DOHH2 (cell line): Measurements from ENCODE around the gene ZNF296.
"Not testable (repeated sequence)": the region's sequence is repeated elsewhere in the genome, so short reads cannot be mapped to it uniquely, and the experiment has no call there.

ENCODE experiments used
- H3F3A ChIP-seq: fragments of 200-600 bp; sonication (generic), shearing (Covaris generic); 2 replicates; pipeline ENCODE4 v1.6.0; 2016; ENCODE audit warnings: antibody characterized with exemption, mild to moderate bottlenecking; ENCODE audit not compliant: control insufficient read depth, insufficient read depth
- H3K27ac ChIP-seq: fragments of 200-600 bp; sonication (generic); 2 replicates; pipeline ENCODE4 v1.5.1; 2014; ENCODE audit warnings: low read depth, mild to moderate bottlenecking, low read length, moderate library complexity
- H3K27me3 ChIP-seq: fragments of 200-600 bp; sonication (generic); 2 replicates; pipeline ENCODE4 v1.6.1; 2014; ENCODE audit warnings: mild to moderate bottlenecking, low read length, mixed read lengths; ENCODE audit not compliant: control insufficient read depth
- H3K36me3 ChIP-seq: fragments of 200-600 bp; sonication (generic); 2 replicates; pipeline ENCODE4 v1.6.1; 2014; ENCODE audit warnings: mild to moderate bottlenecking, low read length, moderate library complexity, mixed read lengths; ENCODE audit not compliant: control insufficient read depth
- H3K4me1 ChIP-seq: fragments of 200-600 bp; sonication (generic); 2 replicates; pipeline ENCODE4 v1.6.1; 2014; ENCODE audit warnings: mild to moderate bottlenecking, low read length, mixed read lengths; ENCODE audit not compliant: control insufficient read depth
- H3K4me2 ChIP-seq: fragments of 200-600 bp; sonication (generic); 2 replicates; pipeline ENCODE4 v1.6.0; 2014; ENCODE audit warnings: mild to moderate bottlenecking, low read length, moderate library complexity
- H3K4me3 ChIP-seq: fragments of 200-600 bp; sonication (generic); 2 replicates; pipeline ENCODE4 v1.5.1; 2014; ENCODE audit warnings: mild to moderate bottlenecking, low read length, mixed read lengths
- H3K79me2 ChIP-seq: fragments of 200-600 bp; sonication (generic); 2 replicates; pipeline ENCODE4 v1.6.1; 2014; ENCODE audit warnings: mild to moderate bottlenecking, low read length, mixed read lengths; ENCODE audit not compliant: control insufficient read depth
- H3K9me2 ChIP-seq: fragments of 200-600 bp; sonication (generic); replicated peaks from 2 replicates; pipeline ENCODE4 v1.6.1; 2014; ENCODE audit warnings: mild to moderate bottlenecking, low read length, mixed read lengths; ENCODE audit not compliant: control insufficient read depth
- H3K9me3 ChIP-seq: fragments of 200-600 bp; sonication (generic); 2 replicates; pipeline ENCODE4 v1.6.1; 2014; ENCODE audit warnings: antibody characterized with exemption, low read length, mixed read lengths; ENCODE audit not compliant: control insufficient read depth, insufficient read depth
- H4K20me1 ChIP-seq: fragments of 200-600 bp; sonication (generic); 2 replicates; pipeline ENCODE4 v1.6.0; 2014; ENCODE audit warnings: low read depth, mild to moderate bottlenecking, antibody characterized with exemption, low read length, moderate library complexity; ENCODE audit not compliant: control insufficient read depth, insufficient read depth
- EZH2phosphoT487 ChIP-seq: fragments of 200-600 bp; sonication (generic); IDR thresholded peaks from 2 replicates; pipeline ENCODE4 v1.6.1; 2017; ENCODE audit warnings: borderline replicate concordance, mild to moderate bottlenecking, antibody characterized with exemption, low read length, moderate library complexity, mixed read lengths
- TF ChIP-seq, protein P1 (sequence below): fragments of 200-600 bp; sonication (generic); IDR thresholded peaks from one replicate; pipeline ENCODE4 v1.5.1; 2014; ENCODE audit warnings: antibody characterized with exemption, mild to moderate bottlenecking, low read depth, low read length; ENCODE audit not compliant: poor library complexity, severe bottlenecking

The ZNF296 gene

DNA sequence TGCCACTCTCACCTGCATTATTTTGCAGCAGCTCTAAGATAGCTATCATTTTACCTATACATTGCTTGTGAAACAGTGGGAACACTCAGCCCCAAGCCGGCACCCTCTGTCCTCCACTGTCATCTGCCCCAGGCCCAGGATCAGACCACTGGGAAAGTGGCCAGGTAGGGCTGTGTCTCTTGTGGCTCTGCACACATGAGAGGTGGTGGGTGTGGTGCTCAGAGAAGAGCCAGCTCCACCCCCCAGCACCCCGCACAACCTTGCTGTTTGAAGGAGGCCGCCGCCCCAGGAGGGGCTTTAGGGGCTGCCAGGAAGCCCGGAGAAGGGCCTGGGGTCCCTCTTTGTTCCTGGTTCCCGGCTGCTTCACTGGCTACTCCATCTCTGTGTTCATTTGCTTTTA, 43.3 kb upstream of the ZNF296 start:
- no peak overlapping the region for H3K4me2 ChIP-seq
- H3K79me2 ChIP-seq, result peaks cover 97% of the 10 kb centered on the region
- no peak overlapping the region for H3K27ac ChIP-seq
- no peaks in the 10 kb centered on the region for H3F3A ChIP-seq
- H3K9me2 ChIP-seq, result no peaks in the 10 kb centered on the region
- H4K20me1 ChIP-seq, result peaks cover 17% of the 10 kb centered on the region; the same call in 1 of the 2 replicates
- no peak for TF ChIP-seq EZH2phosphoT487
- TF ChIP-seq, protein P1, sequence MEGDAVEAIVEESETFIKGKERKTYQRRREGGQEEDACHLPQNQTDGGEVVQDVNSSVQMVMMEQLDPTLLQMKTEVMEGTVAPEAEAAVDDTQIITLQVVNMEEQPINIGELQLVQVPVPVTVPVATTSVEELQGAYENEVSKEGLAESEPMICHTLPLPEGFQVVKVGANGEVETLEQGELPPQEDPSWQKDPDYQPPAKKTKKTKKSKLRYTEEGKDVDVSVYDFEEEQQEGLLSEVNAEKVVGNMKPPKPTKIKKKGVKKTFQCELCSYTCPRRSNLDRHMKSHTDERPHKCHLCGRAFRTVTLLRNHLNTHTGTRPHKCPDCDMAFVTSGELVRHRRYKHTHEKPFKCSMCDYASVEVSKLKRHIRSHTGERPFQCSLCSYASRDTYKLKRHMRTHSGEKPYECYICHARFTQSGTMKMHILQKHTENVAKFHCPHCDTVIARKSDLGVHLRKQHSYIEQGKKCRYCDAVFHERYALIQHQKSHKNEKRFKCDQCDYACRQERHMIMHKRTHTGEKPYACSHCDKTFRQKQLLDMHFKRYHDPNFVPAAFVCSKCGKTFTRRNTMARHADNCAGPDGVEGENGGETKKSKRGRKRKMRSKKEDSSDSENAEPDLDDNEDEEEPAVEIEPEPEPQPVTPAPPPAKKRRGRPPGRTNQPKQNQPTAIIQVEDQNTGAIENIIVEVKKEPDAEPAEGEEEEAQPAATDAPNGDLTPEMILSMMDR, result no peak
- no peaks in the 10 kb centered on the region for H3K9me3 ChIP-seq
- no peaks in the 10 kb centered on the region for H3K27me3 ChIP-seq
- H3K36me3 ChIP-seq, result no peaks in the 10 kb centered on the region
- H3K4me1 ChIP-seq, result peaks cover 50% of the 10 kb centered on the region
- no peak overlapping the region for H3K4me3 ChIP-seq

DNA sequence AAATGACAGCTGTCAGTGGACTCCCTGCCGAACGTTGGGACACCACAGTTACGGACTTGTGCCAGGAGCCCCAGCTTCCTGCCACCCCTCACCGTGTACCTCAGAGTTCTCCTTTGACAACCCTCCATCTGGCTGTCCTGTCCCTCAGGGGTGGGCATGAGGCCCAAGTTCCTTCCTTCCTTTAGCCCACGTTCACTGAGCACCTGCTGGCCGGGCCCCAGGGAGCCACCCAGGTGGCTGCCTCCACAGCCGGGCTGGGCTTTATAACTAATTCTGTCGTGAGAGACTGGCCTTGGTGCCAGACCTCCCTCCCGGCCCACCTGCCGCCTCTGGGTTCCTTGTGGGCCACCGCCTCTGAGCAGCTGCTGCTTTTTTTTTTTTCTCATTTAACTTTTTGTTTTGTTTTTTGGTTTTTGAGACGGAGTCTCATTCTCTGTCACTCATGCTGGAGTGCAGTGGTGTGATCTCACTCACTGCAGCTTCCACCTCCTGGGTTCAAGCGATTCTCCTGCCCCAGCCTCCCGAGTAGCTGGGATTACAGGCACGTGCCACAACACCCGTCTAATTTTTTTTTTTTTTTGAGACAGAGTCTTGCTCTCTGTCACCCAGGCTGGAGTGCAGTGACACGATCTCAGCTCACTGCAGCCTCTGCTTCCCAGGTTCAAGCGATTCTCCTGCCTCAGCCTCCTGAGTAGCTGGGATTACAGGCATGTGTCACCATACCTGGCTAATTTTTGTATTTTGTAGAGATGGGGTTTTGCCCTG, 42.5 kb upstream of the ZNF296 start:
- H4K20me1 ChIP-seq, result peaks cover 22% of the 10 kb centered on the region; the same call in 1 of the 2 replicates
- not testable (repeated sequence) for H3F3A ChIP-seq, H3K27me3 ChIP-seq, H3K9me2 ChIP-seq, H3K36me3 ChIP-seq, H3K9me3 ChIP-seq
- H3K27ac ChIP-seq, result peak overlapping the region; percentile 48
- H3K4me3 ChIP-seq, result peak overlapping the region; percentile 23
- H3K4me1 ChIP-seq, result peaks cover 55% of the 10 kb centered on the region
- peaks cover 97% of the 10 kb centered on the region for H3K79me2 ChIP-seq
- peak overlapping the region; percentile 56 for H3K4me2 ChIP-seq

DNA sequence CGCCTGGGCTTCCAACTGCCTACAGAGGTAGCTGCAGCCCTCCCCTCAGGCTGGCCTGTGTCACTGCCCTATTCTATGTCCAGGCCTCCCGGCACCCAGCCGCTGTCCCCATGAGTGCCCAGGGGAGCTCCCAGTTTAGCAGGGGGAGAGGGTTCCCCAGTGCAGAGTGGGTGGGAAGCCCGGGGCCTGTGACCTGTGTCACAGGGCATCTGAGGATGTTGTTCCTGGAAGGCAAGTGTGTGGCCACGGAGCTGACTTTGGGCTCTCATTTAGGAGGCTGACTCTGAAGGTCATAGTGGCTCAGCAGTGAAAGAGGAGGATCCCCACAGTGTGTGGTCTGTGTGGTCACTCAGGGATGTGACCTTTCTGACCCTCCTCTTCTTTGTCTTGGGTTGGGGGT, 41.8 kb upstream of the ZNF296 start:
- H3K9me3 ChIP-seq, result no peaks in the 10 kb centered on the region
- peaks cover 97% of the 10 kb centered on the region for H3K79me2 ChIP-seq
- peaks cover 26% of the 10 kb centered on the region; the same call in 1 of the 2 replicates for H4K20me1 ChIP-seq
- H3K4me3 ChIP-seq, result peak overlapping the region; percentile 23
- no peaks in the 10 kb centered on the region for H3K27me3 ChIP-seq
- TF ChIP-seq EZH2phosphoT487, result no peak
- TF ChIP-seq, protein P1, result no peak
- peak overlapping the region; percentile 48 for H3K27ac ChIP-seq
- no peaks in the 10 kb centered on the region for H3K9me2 ChIP-seq
- H3F3A ChIP-seq, result no peaks in the 10 kb centered on the region
- no peaks in the 10 kb centered on the region for H3K36me3 ChIP-seq
- peak overlapping the region; percentile 56 for H3K4me2 ChIP-seq
- peaks cover 62% of the 10 kb centered on the region for H3K4me1 ChIP-seq

- Histone ChIP-seq H3K9me3 (no peaks in the 10 kb centered on the region), H3K27ac (no peak overlapping the region), H3F3A (no peaks in the 10 kb centered on the region), H3K4me2 (peak overlapping the region; percentile 56), H3K27me3 (no peaks in the 10 kb centered on the region), H3K79me2 (peaks cover 97% of the 10 kb centered on the region), H3K4me1 (peaks cover 62% of the 10 kb centered on the region), H4K20me1 (peaks cover 26% of the 10 kb centered on the region; the same call in 1 of the 2 replicates), H3K9me2 (no peaks in the 10 kb centered on the region), H3K4me3 (no peak overlapping the region), H3K36me3 (no peaks in the 10 kb centered on the region)
- no peak for TF ChIP-seq EZH2phosphoT487
- TF ChIP-seq, protein P1, result no peak
These were observed 41.4 kb upstream of the ZNF296 start for GRCh38 chr19:45117671-45118070.
